NT2/D1 (cell line): ENCODE data around the gene DTD1.

Source experiments
- DNase-seq: peaks from one replicate; pipeline ENCODE4 v3.0.0-alpha.2; 2011; ENCODE audit warnings: low read depth, low spot score
- H3K27me3 ChIP-seq: 2 replicates; pipeline ENCODE4 v1.6.0; 2011; ENCODE audit warnings: mild to moderate bottlenecking; ENCODE audit not compliant: insufficient read length, insufficient read depth
- H3K36me3 ChIP-seq: 2 replicates; pipeline ENCODE4 v1.6.1; 2011; ENCODE audit warnings: mild to moderate bottlenecking, low read length, mixed read lengths; ENCODE audit not compliant: insufficient read depth, insufficient read length
- H3K4me1 ChIP-seq: 2 replicates; pipeline ENCODE4 v1.5.1; 2011; ENCODE audit not compliant: insufficient read depth, insufficient read length
- H3K4me3 ChIP-seq: 2 replicates; pipeline ENCODE4 v1.5.1; 2011; ENCODE audit warnings: low read depth; ENCODE audit not compliant: insufficient read length
- H3K9ac ChIP-seq: 2 replicates; pipeline ENCODE4 v1.6.0; 2011; ENCODE audit warnings: low read depth; ENCODE audit not compliant: insufficient read length
- H3K9me3 ChIP-seq: 2 replicates; pipeline ENCODE4 v1.5.1; 2011; ENCODE audit warnings: mild to moderate bottlenecking, low read length; ENCODE audit not compliant: insufficient read depth
- SUZ12 ChIP-seq: IDR thresholded peaks from 2 replicates; pipeline ENCODE4 v1.6.1; 2011; ENCODE audit not compliant: insufficient read length, insufficient read depth; ENCODE audit errors: extremely low read depth
- YY1 ChIP-seq: IDR thresholded peaks from 2 replicates; pipeline ENCODE4 v1.6.1; 2011; ENCODE audit not compliant: insufficient read length, insufficient read depth
- ZNF274 ChIP-seq: IDR thresholded peaks from 2 replicates; pipeline ENCODE4 v1.6.1; 2011; ENCODE audit warnings: mild to moderate bottlenecking, low read depth, low read length

DTD1 gene

DNA sequence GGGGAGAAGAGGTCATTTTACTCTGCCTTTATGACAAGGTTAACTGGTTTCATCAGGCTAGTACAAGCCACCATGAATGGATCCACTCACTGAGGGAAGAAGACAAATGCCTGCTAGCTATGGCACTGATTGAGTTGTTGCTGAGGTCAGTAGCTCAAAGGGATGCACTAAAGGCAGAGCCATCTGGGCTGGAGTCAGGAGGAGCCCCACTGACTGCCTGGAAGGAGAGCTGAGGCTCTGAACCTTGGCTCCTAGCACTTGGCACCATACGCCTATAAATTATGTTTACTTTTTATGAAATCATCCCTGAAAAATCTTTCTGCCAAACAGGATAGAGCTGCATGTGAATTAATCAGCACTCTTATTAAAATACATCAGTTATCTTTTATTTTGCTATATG lies 104.6 kb downstream of the DTD1 start:
- Histone ChIP-seq H3K27me3 (no peaks in the 10 kb centered on the region), H3K9ac (no peak overlapping the region), H3K4me3 (no peak overlapping the region), H3K9me3 (no peaks in the 10 kb centered on the region), H3K36me3 (no peaks in the 10 kb centered on the region), H3K4me1 (no peaks in the 10 kb centered on the region)
- no peak for DNase-seq
- TF ChIP-seq YY1 (no peak), SUZ12 (no peak), ZNF274 (no peak)

DNA sequence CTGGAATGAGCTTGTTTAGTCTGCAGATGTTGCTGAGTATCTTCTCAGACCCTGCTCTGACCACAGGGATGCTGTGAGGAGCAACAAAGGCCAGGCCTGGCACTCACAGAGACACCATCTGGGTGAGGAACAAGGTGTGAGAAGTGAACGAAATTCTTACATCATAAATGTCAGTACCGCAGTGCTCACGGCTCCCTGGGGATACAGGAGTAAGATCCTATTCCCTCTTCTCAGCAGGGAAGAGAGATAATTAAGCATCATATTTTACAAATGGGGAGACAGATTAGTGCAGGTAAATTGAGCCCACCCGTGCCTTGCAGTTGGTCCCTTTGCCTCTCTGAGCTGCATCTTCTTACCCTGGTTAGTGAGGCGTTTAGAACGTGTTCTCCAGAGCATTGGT lies 106.2 kb downstream of the DTD1 start:
- Histone ChIP-seq H3K4me3 (no peak overlapping the region), H3K27me3 (no peaks in the 10 kb centered on the region), H3K9ac (no peak overlapping the region), H3K36me3 (no peaks in the 10 kb centered on the region), H3K9me3 (no peaks in the 10 kb centered on the region), H3K4me1 (no peaks in the 10 kb centered on the region)
- TF ChIP-seq YY1, result no peak
- no peak for TF ChIP-seq ZNF274
- no peak for TF ChIP-seq SUZ12
- no peak for DNase-seq

DNA sequence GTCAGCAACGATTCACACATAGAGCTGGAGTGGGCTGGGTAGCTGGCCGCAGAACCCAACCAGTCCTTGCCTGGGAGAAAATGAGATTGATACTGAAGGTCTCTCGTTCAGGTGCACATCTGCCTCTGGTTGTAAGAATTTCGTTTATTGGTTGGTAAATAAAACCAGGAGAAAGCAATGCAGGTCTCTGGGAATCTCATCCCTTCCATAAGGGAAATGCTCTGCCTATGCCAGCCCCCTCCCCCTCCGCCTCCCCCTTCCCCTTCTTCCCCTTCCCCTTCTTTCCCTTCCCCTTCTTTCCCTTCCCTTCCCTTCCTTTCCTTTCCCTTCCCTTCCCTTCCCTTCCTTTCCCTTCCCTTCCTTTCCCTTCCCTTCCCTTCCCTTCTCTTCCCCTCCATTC lies 107.3 kb downstream of the DTD1 start:
- H3K4me1 ChIP-seq, result no peaks in the 10 kb centered on the region
- no peak for TF ChIP-seq YY1
- TF ChIP-seq SUZ12, result no peak
- no peaks in the 10 kb centered on the region for H3K9me3 ChIP-seq
- H3K36me3 ChIP-seq, result no peaks in the 10 kb centered on the region
- H3K4me3 ChIP-seq, result no peak overlapping the region
- no peak for DNase-seq
- H3K9ac ChIP-seq, result no peak overlapping the region
- no peaks in the 10 kb centered on the region for H3K27me3 ChIP-seq

DNA sequence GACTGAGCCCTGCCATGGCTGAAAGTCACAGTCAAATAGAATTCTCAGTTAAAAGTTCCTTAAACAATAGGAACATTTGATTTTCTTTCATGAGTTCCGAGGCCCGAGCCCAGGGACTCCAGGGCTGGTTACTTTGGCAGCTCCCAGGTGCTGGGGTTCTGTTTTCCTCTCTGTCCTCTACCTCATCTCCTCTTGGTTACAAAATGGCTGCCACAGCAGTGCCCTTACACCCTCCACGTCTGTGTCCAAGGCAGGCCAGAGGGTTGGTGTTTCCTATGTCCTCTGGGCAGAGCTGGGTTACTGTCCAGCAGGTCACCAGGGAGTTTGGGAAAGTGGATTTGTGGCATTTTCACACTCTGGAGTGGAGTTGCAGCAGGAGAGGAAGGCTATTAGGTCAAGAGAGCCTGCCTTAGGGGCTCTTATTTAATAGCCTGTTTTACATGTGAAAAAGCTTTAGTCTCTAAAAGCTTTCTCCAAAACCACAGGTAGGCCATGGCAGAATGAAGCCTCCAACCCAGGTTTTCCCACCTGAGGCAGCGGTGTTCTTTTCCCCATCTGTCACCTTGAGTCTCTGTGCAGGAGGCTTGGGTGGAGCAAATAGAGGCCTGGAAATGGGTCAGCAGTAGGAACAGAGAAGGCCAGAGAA lies 111.0 kb downstream of the DTD1 start:
- H3K4me3 ChIP-seq, result no peak overlapping the region
- no peaks in the 10 kb centered on the region for H3K9me3 ChIP-seq
- no peaks in the 10 kb centered on the region for H3K36me3 ChIP-seq
- no peak overlapping the region for H3K9ac ChIP-seq
- no peaks in the 10 kb centered on the region for H3K4me1 ChIP-seq
- no peaks in the 10 kb centered on the region for H3K27me3 ChIP-seq
- TF ChIP-seq SUZ12 (no peak), ZNF274 (no peak), YY1 (no peak)
- DNase-seq, result no peak

DNA sequence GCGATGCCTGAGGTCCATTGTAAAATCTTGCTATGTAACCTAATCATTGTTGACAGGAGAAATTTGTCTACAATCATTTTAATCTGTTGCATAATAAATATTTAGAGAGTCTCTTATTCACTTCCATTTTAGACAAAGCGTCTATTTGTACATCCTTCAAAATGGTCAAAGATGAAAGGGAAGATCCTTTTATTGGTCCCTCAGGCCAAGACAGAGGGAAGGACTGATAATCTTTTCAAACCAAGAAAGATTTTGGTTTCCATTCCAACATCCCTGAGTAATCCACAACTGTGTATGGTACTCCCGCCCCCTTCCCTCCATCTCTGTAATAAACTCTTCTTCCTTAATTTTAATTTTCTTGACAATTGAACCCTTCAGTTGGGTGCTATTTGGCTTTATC lies 114.1 kb downstream of the DTD1 start:
- DNase-seq, result no peak
- H3K9ac ChIP-seq, result no peak overlapping the region
- no peaks in the 10 kb centered on the region for H3K36me3 ChIP-seq
- H3K4me1 ChIP-seq, result no peaks in the 10 kb centered on the region
- no peaks in the 10 kb centered on the region for H3K27me3 ChIP-seq
- H3K4me3 ChIP-seq, result no peak overlapping the region
- H3K9me3 ChIP-seq, result no peaks in the 10 kb centered on the region
- TF ChIP-seq ZNF274 (no peak), YY1 (no peak)

DNA sequence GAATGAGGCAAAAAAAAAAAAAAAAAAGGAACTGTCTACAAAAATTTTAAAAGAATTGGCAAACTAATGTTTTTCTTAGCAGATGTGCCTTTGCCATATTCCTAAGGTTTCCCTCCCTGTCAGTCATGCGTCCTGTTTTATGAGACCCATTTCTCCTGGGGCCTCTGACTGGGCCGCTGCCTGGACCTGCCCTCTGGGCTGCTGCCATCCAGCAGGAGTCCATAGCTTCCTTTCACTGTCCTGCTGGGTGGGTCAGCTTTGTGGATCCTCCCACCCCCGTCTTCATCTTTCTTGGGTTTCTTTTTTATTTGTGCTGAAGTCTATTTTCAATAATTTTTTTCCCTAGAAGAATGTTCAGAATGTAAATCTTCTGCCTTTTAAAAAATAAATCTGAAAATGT lies 114.9 kb downstream of the DTD1 start:
- H3K36me3 ChIP-seq, result no peaks in the 10 kb centered on the region
- DNase-seq, result no peak
- no peaks in the 10 kb centered on the region for H3K9me3 ChIP-seq
- TF ChIP-seq SUZ12 (no peak), ZNF274 (no peak), YY1 (no peak)
- H3K4me3 ChIP-seq, result no peak overlapping the region
- no peak overlapping the region for H3K9ac ChIP-seq
- no peaks in the 10 kb centered on the region for H3K27me3 ChIP-seq
- H3K4me1 ChIP-seq, result no peaks in the 10 kb centered on the region

DNA sequence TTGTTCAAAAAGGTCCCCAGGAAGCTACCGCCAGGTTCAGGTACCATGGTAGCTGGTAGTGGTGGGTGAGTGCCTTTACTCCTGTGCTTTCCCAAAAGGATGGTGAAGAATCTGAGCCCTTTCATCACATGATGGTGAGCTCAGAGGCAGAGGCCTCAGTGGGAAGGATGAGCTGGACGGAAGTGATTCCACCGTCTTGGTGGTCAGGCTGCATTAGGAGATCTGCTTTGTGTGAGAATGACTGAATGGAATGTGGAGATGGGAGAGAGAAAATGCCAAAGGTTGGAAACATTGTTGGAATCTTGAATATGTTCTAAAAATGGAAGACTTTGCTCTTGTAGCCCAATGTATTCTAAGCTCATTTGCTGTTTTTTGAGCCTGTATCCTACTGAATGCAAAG lies 117.6 kb downstream of the DTD1 start:
- Histone ChIP-seq H3K36me3 (no peaks in the 10 kb centered on the region), H3K9me3 (no peaks in the 10 kb centered on the region), H3K27me3 (no peaks in the 10 kb centered on the region), H3K4me3 (no peak overlapping the region), H3K9ac (no peak overlapping the region), H3K4me1 (no peaks in the 10 kb centered on the region)
- DNase-seq, result no peak
- TF ChIP-seq ZNF274 (no peak), YY1 (no peak), SUZ12 (no peak)

DNA sequence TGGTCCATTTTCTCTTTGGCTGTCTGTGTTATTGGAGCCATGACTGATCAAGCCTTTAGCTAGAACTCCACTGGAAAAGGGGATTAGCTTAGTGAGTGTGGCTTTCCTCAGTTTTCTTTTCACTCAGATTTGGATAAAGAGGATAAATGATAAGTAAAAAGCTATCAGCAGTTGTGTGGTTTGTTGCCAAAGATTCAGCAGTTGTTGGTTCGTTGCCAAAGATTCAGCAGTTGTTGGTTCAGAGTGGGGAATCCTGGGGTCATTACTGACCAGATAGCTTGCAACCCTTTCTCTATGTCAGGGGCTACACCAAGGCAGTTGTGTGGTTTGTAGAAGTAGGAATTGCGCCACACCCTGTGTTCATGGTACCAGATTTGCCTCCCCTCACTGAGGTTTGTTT lies 118.1 kb downstream of the DTD1 start:
- H3K9ac ChIP-seq, result no peak overlapping the region
- no peaks in the 10 kb centered on the region for H3K36me3 ChIP-seq
- H3K9me3 ChIP-seq, result no peaks in the 10 kb centered on the region
- H3K4me1 ChIP-seq, result no peaks in the 10 kb centered on the region
- TF ChIP-seq YY1, result no peak
- no peak for TF ChIP-seq ZNF274
- no peak for TF ChIP-seq SUZ12
- H3K4me3 ChIP-seq, result no peak overlapping the region
- no peaks in the 10 kb centered on the region for H3K27me3 ChIP-seq
- no peak for DNase-seq
